Measurements from ENCODE around the gene GPR158. TPM values are rescaled to one million over a fixed set of nuclear protein-coding genes. Genes with fewer than 3 reads are reported as not detected.

Gene GPR158
- total RNA-seq, 2 donors from 2014 or later, result not detected

- H3K9me3 Mint-ChIP-seq, result peaks cover 0 to 3% of the 10 kb centered on the region in 2 donors
- H3K27ac Mint-ChIP-seq, result no peak overlapping the region
- no peaks in the 10 kb centered on the region for H3K36me3 Mint-ChIP-seq
- no peak for ATAC-seq
- DNase-seq (ENCODE audit: low spot score in 2 of 2), result no peak
Observed at GRCh38 chr10:25497246-25497645, 322.4 kb downstream of the GPR158 start.

- H3K27ac Mint-ChIP-seq, result no peak overlapping the region
- H3K9me3 Mint-ChIP-seq, result peaks cover 0 to 3% of the 10 kb centered on the region in 2 donors
- DNase-seq (ENCODE audit: low spot score in 2 of 2) (no peak), ATAC-seq (no peak)
- H3K36me3 Mint-ChIP-seq, result no peaks in the 10 kb centered on the region
Observed at GRCh38 chr10:25498645-25499044, 323.8 kb downstream of the GPR158 start.

DNA sequence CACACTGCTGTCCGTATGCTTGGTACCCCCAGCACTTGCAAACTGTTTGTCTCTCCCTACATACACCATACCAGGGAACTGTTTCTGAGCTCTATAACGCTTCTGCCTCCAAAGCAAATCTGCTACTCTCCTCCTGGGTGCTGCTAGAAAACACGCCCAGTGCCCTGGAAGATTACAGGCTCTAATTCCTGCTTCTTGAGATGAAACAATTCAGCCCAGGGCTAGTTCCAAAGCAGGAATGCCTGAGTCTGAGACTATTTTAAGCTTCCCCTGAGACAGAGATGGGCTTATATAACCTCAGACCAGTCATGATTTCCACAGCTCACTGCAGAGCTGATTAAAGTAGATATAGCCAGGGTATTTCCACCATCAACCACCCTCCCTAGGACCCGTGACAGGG, 327.1 kb downstream of the GPR158 start:
- DNase-seq (ENCODE audit: low spot score in 2 of 2), result no peak
- Mint-ChIP-seq H3K9me3 (peaks cover 0 to 11% of the 10 kb centered on the region in 2 donors), H3K27ac (no peak overlapping the region), H3K36me3 (no peaks in the 10 kb centered on the region)
- ATAC-seq, result no peak

GRCh38 chr10:25502453-25502852, 327.7 kb downstream of the GPR158 start:
- Mint-ChIP-seq H3K9me3 (peaks cover 0 to 11% of the 10 kb centered on the region in 2 donors), H3K27ac (no peak overlapping the region), H3K36me3 (no peaks in the 10 kb centered on the region)
- no peak for ATAC-seq
- DNase-seq (ENCODE audit: low spot score in 2 of 2), result no peak

DNA sequence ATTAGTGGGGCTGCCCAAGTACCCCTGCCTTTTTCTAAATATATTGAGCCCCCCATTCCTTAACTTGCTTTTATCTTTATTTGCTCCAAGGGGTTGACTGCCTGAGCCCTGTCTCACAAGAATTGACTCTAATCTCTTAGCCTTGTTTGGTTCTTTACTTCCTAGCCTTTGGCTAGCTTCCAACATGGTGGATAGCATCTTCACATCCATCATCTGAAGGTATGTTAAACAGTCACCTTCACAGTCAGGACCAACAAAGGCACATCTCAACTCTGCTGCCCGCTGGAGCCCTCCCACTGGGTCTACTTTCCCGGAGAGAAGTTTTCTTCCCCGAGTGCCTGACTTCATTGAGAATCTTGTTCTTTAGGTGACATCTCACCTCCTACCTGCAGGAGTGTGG, 329.5 kb downstream of the GPR158 start:
- H3K27ac Mint-ChIP-seq, result no peak overlapping the region
- ATAC-seq (no peak), DNase-seq (ENCODE audit: low spot score in 2 of 2) (no peak)
- peaks cover 0 to 8% of the 10 kb centered on the region in 2 donors for H3K9me3 Mint-ChIP-seq
- H3K36me3 Mint-ChIP-seq, result no peaks in the 10 kb centered on the region

DNA sequence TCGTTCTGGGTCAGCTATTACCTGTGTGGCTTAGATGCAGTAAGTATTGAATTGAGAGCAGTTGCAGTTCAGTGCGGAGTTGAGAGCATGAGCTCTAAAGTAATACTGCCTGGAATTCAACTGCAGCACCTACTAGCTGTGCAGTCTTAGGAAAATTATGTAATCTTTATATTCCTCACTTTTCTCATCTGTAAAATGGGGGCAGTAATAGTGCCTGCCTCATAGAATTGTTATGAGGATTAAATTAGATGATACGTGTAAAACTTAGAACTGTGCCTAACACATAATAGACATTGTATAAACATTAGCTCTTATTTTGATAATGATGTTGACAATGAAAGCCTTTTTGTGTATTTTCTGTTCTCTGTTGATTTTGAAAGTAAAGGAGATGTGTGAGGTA, 330.0 kb downstream of the GPR158 start:
- H3K9me3 Mint-ChIP-seq, result peaks cover 0 to 8% of the 10 kb centered on the region in 2 donors
- no peak for ATAC-seq
- H3K36me3 Mint-ChIP-seq, result no peaks in the 10 kb centered on the region
- no peak overlapping the region for H3K27ac Mint-ChIP-seq
- DNase-seq (ENCODE audit: low spot score in 2 of 2), result no peak

DNA sequence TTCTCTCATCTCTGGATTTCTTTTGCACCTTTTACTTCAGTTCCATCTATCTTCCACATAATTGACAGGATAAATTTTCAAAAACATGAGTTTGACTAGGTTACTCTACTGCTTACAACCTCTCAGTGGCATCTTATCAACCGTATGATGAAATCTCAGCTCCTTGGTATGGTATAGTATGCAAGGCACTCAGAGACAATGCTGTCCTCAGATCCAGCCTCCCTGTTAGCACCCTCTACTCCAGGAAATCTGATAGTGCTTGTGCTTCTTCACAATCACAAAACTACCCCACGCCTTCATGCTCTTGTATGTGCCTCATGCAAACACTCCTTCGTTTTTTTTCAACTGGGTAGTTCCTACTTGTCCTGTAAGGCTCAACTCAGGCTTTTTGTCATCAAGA, 330.7 kb downstream of the GPR158 start:
- Mint-ChIP-seq H3K27ac (no peak overlapping the region), H3K36me3 (no peaks in the 10 kb centered on the region), H3K9me3 (peaks cover 0 to 8% of the 10 kb centered on the region in 2 donors)
- no peak for DNase-seq (ENCODE audit: low spot score in 2 of 2)
- no peak for ATAC-seq

DNA sequence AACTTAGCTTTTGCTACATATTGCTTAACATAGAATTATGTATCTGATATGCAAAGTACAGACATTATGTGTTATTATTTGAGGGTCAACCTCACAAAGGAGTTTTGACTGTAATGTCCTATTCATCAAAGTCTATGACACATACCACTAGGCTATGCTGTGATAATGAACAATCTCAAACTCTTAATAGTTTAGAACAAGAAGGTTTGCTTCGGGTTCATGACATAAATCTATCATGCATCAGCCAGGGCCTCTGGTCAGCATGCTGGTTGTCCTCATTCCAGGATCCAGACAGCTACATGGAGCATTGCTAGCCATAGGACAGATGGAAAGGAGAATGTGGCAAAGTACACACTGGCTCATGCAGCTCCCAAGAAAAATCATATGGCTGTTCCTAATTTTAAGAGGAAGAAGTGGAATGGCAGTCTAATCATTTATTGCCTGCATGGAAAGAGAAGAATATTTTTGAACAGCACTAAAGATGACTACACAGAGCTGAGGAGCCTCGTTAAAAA, 332.1 kb downstream of the GPR158 start:
- Mint-ChIP-seq H3K36me3 (no peaks in the 10 kb centered on the region), H3K27ac (no peak overlapping the region), H3K9me3 (peaks cover 6 to 15% of the 10 kb centered on the region in 2 donors)
- DNase-seq (ENCODE audit: low spot score in 2 of 2) (no peak), ATAC-seq (no peak)

GRCh38 chr10:25508112-25508815, 333.5 kb downstream of the GPR158 start:
- no peaks in the 10 kb centered on the region for H3K36me3 Mint-ChIP-seq
- ATAC-seq (no peak), DNase-seq (ENCODE audit: low spot score in 2 of 2) (no peak)
- peaks cover 6 to 20% of the 10 kb centered on the region in 2 donors for H3K9me3 Mint-ChIP-seq
- H3K27ac Mint-ChIP-seq, result no peak overlapping the region

DNA sequence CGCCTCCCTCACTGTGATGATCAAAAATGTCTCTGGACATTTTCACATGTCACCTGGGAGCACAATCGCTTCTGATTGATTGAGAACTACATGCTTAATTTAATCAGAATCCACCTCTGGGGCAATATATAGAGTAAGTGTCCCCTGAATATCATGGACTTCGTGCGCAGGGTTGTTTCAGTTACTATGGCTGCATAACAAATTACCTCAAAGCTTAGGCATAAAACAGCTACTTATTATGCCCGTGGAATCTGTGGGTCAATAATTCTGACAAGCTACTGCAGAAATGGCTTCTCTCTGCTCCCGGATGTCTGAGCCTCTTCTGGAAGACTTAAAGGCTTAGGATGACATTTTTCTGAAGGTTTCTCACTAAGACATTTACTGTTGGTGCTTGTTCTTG, 334.4 kb downstream of the GPR158 start:
- Mint-ChIP-seq H3K36me3 (no peaks in the 10 kb centered on the region), H3K9me3 (peaks cover 6 to 22% of the 10 kb centered on the region in 2 donors), H3K27ac (no peak overlapping the region)
- ATAC-seq (no peak), DNase-seq (ENCODE audit: low spot score in 2 of 2) (no peak)

GRCh38 chr10:25522294-25522693, 347.5 kb downstream of the GPR158 start:
- no peak for ATAC-seq
- Mint-ChIP-seq H3K36me3 (peaks cover 6 to 7% of the 10 kb centered on the region in 2 donors), H3K9me3 (peaks cover 9 to 15% of the 10 kb centered on the region in 2 donors), H3K27ac (no peak overlapping the region)
- no peak for DNase-seq (ENCODE audit: low spot score in 2 of 2)

DNA sequence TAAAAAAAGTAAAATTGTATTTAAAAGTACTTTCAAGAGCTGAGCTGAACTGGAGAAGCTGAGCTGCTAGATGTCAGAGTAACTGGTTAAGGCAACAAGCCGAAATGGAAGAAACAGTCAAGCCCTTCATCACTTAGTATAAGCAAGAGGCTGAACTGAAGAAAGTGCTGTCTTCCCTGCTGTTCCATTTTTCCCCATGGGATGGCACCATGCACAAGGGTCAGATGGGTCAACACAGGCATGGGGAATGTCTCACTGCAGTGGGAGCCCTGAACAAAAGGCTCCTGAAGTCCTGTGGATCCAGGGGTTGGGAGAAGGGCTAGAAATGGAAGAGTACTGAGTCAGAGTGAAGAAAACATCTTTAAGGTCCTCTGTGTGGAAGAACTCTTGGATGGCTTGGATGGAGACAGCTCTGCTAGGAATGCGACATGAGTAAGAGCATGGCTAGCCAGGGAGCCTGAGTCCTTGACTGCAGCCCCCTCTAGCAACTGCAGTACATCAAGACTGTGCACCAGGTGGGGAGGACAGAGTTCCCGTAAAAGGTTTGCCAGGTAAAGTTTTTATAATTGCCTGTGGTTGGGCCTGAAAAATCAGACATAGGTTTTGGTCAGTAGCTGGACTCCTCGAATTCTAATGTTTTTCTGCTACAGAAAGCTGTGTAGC, 348.3 kb downstream of the GPR158 start:
- Mint-ChIP-seq H3K27ac (no peak overlapping the region), H3K36me3 (peaks cover 6 to 7% of the 10 kb centered on the region in 2 donors), H3K9me3 (peaks cover 9 to 14% of the 10 kb centered on the region in 2 donors)
- no peak for DNase-seq (ENCODE audit: low spot score in 2 of 2)
- no peak for ATAC-seq

- peaks cover 0 to 8% of the 10 kb centered on the region in 2 donors for H3K9me3 Mint-ChIP-seq
- no peak for DNase-seq (ENCODE audit: low spot score in 2 of 2)
- no peaks in the 10 kb centered on the region for H3K36me3 Mint-ChIP-seq
- no peak overlapping the region for H3K27ac Mint-ChIP-seq
- ATAC-seq, result no peak
Observed at GRCh38 chr10:25530306-25530705, 355.5 kb downstream of the GPR158 start.

- ATAC-seq, result no peak
- H3K36me3 Mint-ChIP-seq, result no peaks in the 10 kb centered on the region
Observed at GRCh38 chr10:25531457-25532061, 356.8 kb downstream of the GPR158 start.

GRCh38 chr10:25532213-25532612, 357.4 kb downstream of the GPR158 start:
- Mint-ChIP-seq H3K36me3 (no peaks in the 10 kb centered on the region), H3K27ac (no peak overlapping the region), H3K9me3 (peaks cover 0 to 8% of the 10 kb centered on the region in 2 donors)
- DNase-seq (ENCODE audit: low spot score in 2 of 2) (no peak), ATAC-seq (no peak)

More at GRCh38 chr10:25531457-25532061, 356.8 kb downstream of the GPR158 start:
- H3K9me3 Mint-ChIP-seq, result peaks cover 0 to 8% of the 10 kb centered on the region in 2 donors
- DNase-seq (ENCODE audit: low spot score in 2 of 2), result no peak
- H3K27ac Mint-ChIP-seq, result no peak overlapping the region

DNA sequence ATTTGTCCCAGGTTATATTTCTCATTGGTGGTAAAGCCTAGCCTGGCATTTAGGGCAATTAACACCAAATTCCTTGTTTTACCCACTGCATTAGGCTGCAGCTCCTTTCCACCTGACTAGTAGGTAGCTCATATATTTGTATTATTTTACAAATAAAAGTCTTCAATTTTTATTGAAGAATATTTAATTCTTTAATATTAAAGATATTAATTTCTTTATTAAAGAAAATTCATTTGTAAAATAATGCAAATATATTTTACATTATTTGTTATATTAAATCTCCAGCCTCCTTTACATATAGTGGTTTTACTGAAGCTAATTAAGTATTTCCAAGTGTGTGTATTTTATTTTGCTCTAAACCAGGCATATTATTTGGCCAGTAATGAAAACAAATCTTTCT, 361.2 kb downstream of the GPR158 start:
- no peak for DNase-seq (ENCODE audit: low spot score in 2 of 2)
- no peak overlapping the region for H3K27ac Mint-ChIP-seq
- no peak for ATAC-seq
- H3K36me3 Mint-ChIP-seq, result no peaks in the 10 kb centered on the region
- peaks cover 0 to 5% of the 10 kb centered on the region in 2 donors for H3K9me3 Mint-ChIP-seq

- ATAC-seq (no peak), DNase-seq (ENCODE audit: low spot score in 2 of 2) (no peak)
- Mint-ChIP-seq H3K36me3 (no peaks in the 10 kb centered on the region), H3K27ac (no peak overlapping the region), H3K9me3 (peaks cover 4 to 11% of the 10 kb centered on the region in 2 donors)
Observed at GRCh38 chr10:25547382-25547781, 372.6 kb downstream of the GPR158 start.
